GM21619 (cell line): ENCODE measurements around the gene AQP12A.

Experiments used
- ATAC-seq: cut with Tn5 transposase; IDR thresholded peaks from one replicate; pipeline ENCODE4 v1.9.1; 2021; ENCODE audit not compliant: unreplicated experiment

AQP12A gene

GRCh38 chr2:240720686-240721595 is 29.3 kb downstream of the AQP12A start:
- no peak for ATAC-seq

GRCh38 chr2:240721596-240722180 is 30.0 kb downstream of the AQP12A start:
- no peak for ATAC-seq

- no peak for ATAC-seq
These were observed 30.7 kb downstream of the AQP12A start for GRCh38 chr2:240722376-240722775.

- no peak for ATAC-seq
These were observed 31.4 kb downstream of the AQP12A start for GRCh38 chr2:240722796-240723735.

GRCh38 chr2:240723851-240724250 is 32.2 kb downstream of the AQP12A start:
- ATAC-seq = no peak

- ATAC-seq = no peak
These were observed 32.8 kb downstream of the AQP12A start for GRCh38 chr2:240724431-240724830.

- no peak for ATAC-seq
These were observed 33.6 kb downstream of the AQP12A start for GRCh38 chr2:240725266-240725665.

GRCh38 chr2:240725671-240726070 is 34.0 kb downstream of the AQP12A start:
- no peak for ATAC-seq

GRCh38 chr2:240726876-240727275 is 35.2 kb downstream of the AQP12A start:
- no peak for ATAC-seq

- ATAC-seq = no peak
These were observed 35.8 kb downstream of the AQP12A start for GRCh38 chr2:240727439-240727838.

- ATAC-seq = no peak
These were observed 36.2 kb downstream of the AQP12A start for GRCh38 chr2:240727913-240728312.

- no peak for ATAC-seq
These were observed 36.7 kb downstream of the AQP12A start for GRCh38 chr2:240728361-240728760.

- no peak for ATAC-seq
These were observed 37.2 kb downstream of the AQP12A start for GRCh38 chr2:240728827-240729226.

- no peak for ATAC-seq
These were observed 39.0 kb downstream of the AQP12A start for GRCh38 chr2:240730501-240731177.

GRCh38 chr2:240731178-240731545 is 39.5 kb downstream of the AQP12A start:
- ATAC-seq = no peak

- no peak for ATAC-seq
These were observed 40.5 kb downstream of the AQP12A start for GRCh38 chr2:240732184-240732583.

- ATAC-seq = no peak
These were observed 41.4 kb downstream of the AQP12A start for GRCh38 chr2:240732911-240733622.

- no peak for ATAC-seq
These were observed 42.3 kb downstream of the AQP12A start for GRCh38 chr2:240733803-240734495.

- ATAC-seq = no peak
These were observed 43.1 kb downstream of the AQP12A start for GRCh38 chr2:240734756-240735155.

GRCh38 chr2:240735476-240735875 is 43.8 kb downstream of the AQP12A start:
- no peak for ATAC-seq
